ENCODE data around the gene C2orf69.

GRCh38 chr2:199910338-199911051 is 598 bp upstream of the C2orf69 start:
- TF ChIP-seq CTCF (IDR thresholded peaks at IDR 0.05) (no peak), POLR2A (IDR thresholded peaks at IDR 0.05) (no peak)

All from testis (tissue), 2 donors.